H9 (cell line): ENCODE results near the gene SYDE2. TPM values are rescaled to one million over a fixed set of nuclear protein-coding genes. Genes with fewer than 3 reads are reported as not detected.

Experiments
- DNase-seq: peaks from one replicate; pipeline ENCODE4 v3.0.0-alpha.2; 2017
- H2AFZ ChIP-seq: one replicate; pipeline ENCODE4 v1.6.1; 2013; ENCODE audit warnings: mild to moderate bottlenecking, low read length, control low read depth, moderate library complexity
- H2AK5ac ChIP-seq: 2 replicates; pipeline ENCODE4 v1.6.1; 2013; ENCODE audit warnings: low read length, control low read depth, mixed read lengths; ENCODE audit not compliant: insufficient read length
- H2BK120ac ChIP-seq: one replicate; pipeline ENCODE4 v1.6.1; 2013; ENCODE audit warnings: low read depth, mild to moderate bottlenecking, low read length, control low read depth, inconsistent platforms; ENCODE audit not compliant: poor library complexity, severe bottlenecking
- H2BK12ac ChIP-seq: 2 replicates; pipeline ENCODE4 v1.6.1; 2013; ENCODE audit warnings: low read length, control low read depth, mixed read lengths, low read depth; ENCODE audit not compliant: insufficient read length
- H2BK15ac ChIP-seq: 2 replicates; pipeline ENCODE4 v1.6.1; 2013; ENCODE audit warnings: low read depth, low read length, control low read depth
- H2BK20ac ChIP-seq: one replicate; pipeline ENCODE4 v1.6.1; 2013; ENCODE audit warnings: low read depth, mild to moderate bottlenecking, low read length, control low read depth, inconsistent platforms; ENCODE audit not compliant: poor library complexity, severe bottlenecking
- H2BK5ac ChIP-seq: 2 replicates; pipeline ENCODE4 v1.6.1; 2013; ENCODE audit warnings: low read length, control low read depth, mixed read lengths; ENCODE audit not compliant: insufficient read length
- H3K14ac ChIP-seq: 2 replicates; pipeline ENCODE4 v1.6.1; 2013; ENCODE audit warnings: low read length, control low read depth; ENCODE audit not compliant: insufficient read depth
- H3K18ac ChIP-seq: 2 replicates; pipeline ENCODE4 v1.6.1; 2013; ENCODE audit warnings: low read depth, mild to moderate bottlenecking, mixed read lengths, low read length, control low read depth; ENCODE audit not compliant: insufficient read length
- H3K23ac ChIP-seq: 2 replicates; pipeline ENCODE4 v1.6.1; 2013; ENCODE audit warnings: low read length, control low read depth, mixed read lengths, low read depth; ENCODE audit not compliant: insufficient read length
- H3K23me2 ChIP-seq: 2 replicates; pipeline ENCODE4 v1.6.1; 2013; ENCODE audit warnings: low read depth, mild to moderate bottlenecking, mixed read lengths, low read length, control low read depth; ENCODE audit not compliant: insufficient read length, poor library complexity, severe bottlenecking
- H3K27ac ChIP-seq: 2 replicates; pipeline ENCODE4 v1.5.1; 2013; ENCODE audit warnings: low read length, control low read depth, mixed read lengths, low read depth; ENCODE audit not compliant: insufficient read length
- H3K27me3 ChIP-seq: 2 replicates; pipeline ENCODE4 v1.6.1; 2013; ENCODE audit warnings: low read length, control low read depth, inconsistent platforms; ENCODE audit not compliant: insufficient read depth
- H3K4ac ChIP-seq: 2 replicates; pipeline ENCODE4 v1.6.1; 2013; ENCODE audit warnings: low read depth, mild to moderate bottlenecking, control low read depth, inconsistent platforms, low read length, moderate library complexity
- H3K4me1 ChIP-seq: 2 replicates; pipeline ENCODE4 v1.6.1; 2013; ENCODE audit warnings: low read length, control low read depth, inconsistent platforms; ENCODE audit not compliant: insufficient read depth
- H3K4me2 ChIP-seq: 2 replicates; pipeline ENCODE4 v1.6.1; 2013; ENCODE audit warnings: low read length, control low read depth, mixed read lengths; ENCODE audit not compliant: insufficient read length, insufficient read depth
- H3K56ac ChIP-seq: 2 replicates; pipeline ENCODE4 v1.6.1; 2013; ENCODE audit warnings: low read depth, mild to moderate bottlenecking, mixed read lengths, low read length, control low read depth; ENCODE audit not compliant: insufficient read length
- H3K79me1 ChIP-seq: 2 replicates; pipeline ENCODE4 v1.6.1; 2013; ENCODE audit warnings: low read depth, mild to moderate bottlenecking, moderate library complexity, low read length, control low read depth, inconsistent platforms; ENCODE audit not compliant: insufficient read depth, poor library complexity, severe bottlenecking
- H3K79me2 ChIP-seq: 2 replicates; pipeline ENCODE4 v1.6.1; 2013; ENCODE audit warnings: low read length, control low read depth, inconsistent platforms; ENCODE audit not compliant: insufficient read depth
- H3K9ac ChIP-seq: 2 replicates; pipeline ENCODE4 v1.6.1; 2013; ENCODE audit warnings: low read length, control low read depth, mixed read lengths; ENCODE audit not compliant: insufficient read length; ENCODE audit errors: extremely low read depth
- H3K9me3 ChIP-seq: one replicate; pipeline ENCODE4 v1.6.1; 2013; ENCODE audit warnings: low read depth, low read length, inconsistent platforms; ENCODE audit not compliant: control insufficient read depth
- H3T11ph ChIP-seq: one replicate; pipeline ENCODE4 v1.6.1; 2013; ENCODE audit warnings: mild to moderate bottlenecking, low read length, control low read depth, inconsistent platforms
- H4K20me1 ChIP-seq: one replicate; pipeline ENCODE4 v1.6.1; 2013; ENCODE audit not compliant: control insufficient read depth, insufficient read length, insufficient read depth
- H4K5ac ChIP-seq: 2 replicates; pipeline ENCODE4 v1.6.1; 2013; ENCODE audit warnings: low read depth, mild to moderate bottlenecking, mixed read lengths, low read length, control low read depth; ENCODE audit not compliant: insufficient read length
- H4K8ac ChIP-seq: replicated peaks from 2 replicates; pipeline ENCODE4 v1.6.1; 2013; ENCODE audit warnings: low read length, control low read depth, mixed read lengths, low read depth; ENCODE audit not compliant: insufficient read length
- H4K91ac ChIP-seq: 2 replicates; pipeline ENCODE4 v1.6.1; 2013; ENCODE audit warnings: low read depth, mild to moderate bottlenecking, moderate library complexity, mixed read lengths, low read length, control low read depth; ENCODE audit not compliant: insufficient read length
- H3K27ac Mint-ChIP-seq, 3 experiments: 2 replicates in 2 of 3; 3 replicates in 1 of 3; pipeline ENCODE4 v1.8.0; 2020 to 2021; ENCODE audit warnings: mixed read lengths in 3 of 3, mild to moderate bottlenecking in 1 of 3, moderate library complexity in 1 of 3
- H3K27me3 Mint-ChIP-seq: 2 replicates; pipeline ENCODE4 v1.8.0; 2021; ENCODE audit warnings: low read depth, mild to moderate bottlenecking, moderate library complexity, mixed read lengths
- H3K36me3 Mint-ChIP-seq, 3 experiments: 2 replicates in 2 of 3; 3 replicates in 1 of 3; pipeline ENCODE4 v1.8.0; 2020 to 2021; ENCODE audit warnings: low read depth in 3 of 3, mixed read lengths in 3 of 3; ENCODE audit not compliant: insufficient read depth in 1 of 3
- H3K4me1 Mint-ChIP-seq, 2 experiments: 2 replicates each; pipeline ENCODE4 v1.8.0; 2020; ENCODE audit warnings: mixed read lengths in 2 of 2
- H3K4me3 Mint-ChIP-seq, 2 experiments: 2 replicates in 1 of 2; 3 replicates in 1 of 2; pipeline ENCODE4 v1.8.0; 2020 to 2021; ENCODE audit warnings: mild to moderate bottlenecking in 2 of 2, mixed read lengths in 2 of 2, moderate library complexity in 1 of 2
- H3K9me3 Mint-ChIP-seq, 2 experiments: 2 replicates in 1 of 2; 3 replicates in 1 of 2; pipeline ENCODE4 v1.8.0; 2020; ENCODE audit warnings: mild to moderate bottlenecking in 2 of 2, mixed read lengths in 2 of 2, moderate library complexity in 1 of 2
- CTCF ChIP-seq: fragments of 200-600 bp; sonication (generic); conservative IDR thresholded peaks from 3 replicates; pipeline ENCODE4 v1.8.0; 2021; ENCODE audit warnings: antibody characterized with exemption, mild to moderate bottlenecking
- WGBS: extraction: QIAGEN DNeasy Blood & Tissue Kit; methylation state at CpG from one replicate; pipeline ENCODE4 v1.1.7; 2013; ENCODE audit warnings: missing lambda C conversion rate, low lambda C conversion rate, mixed read lengths; ENCODE audit not compliant: insufficient read length; ENCODE audit errors: extremely low coverage; 5-methylcytosine and 5-hydroxymethylcytosine counted together
- total RNA-seq: library from RNA; stranded (reverse); gene quantifications from 2 replicates; pipeline ENCODE4 v1.2.1, GENCODE V29; 2021

Gene SYDE2
- total RNA-seq, 1 experiment from 2014 or later, result 12.4 TPM

- H3K14ac ChIP-seq, result no peak overlapping the region
- Mint-ChIP-seq H3K27me3 (no peaks in the 10 kb centered on the region; the same call in none of the 2 replicates), H3K4me3 (no peak overlapping the region), H3K9me3 (no peaks in the 10 kb centered on the region), H3K36me3 (no peaks in the 10 kb centered on the region), H3K27ac (no peak overlapping the region), H3K4me1 (peaks cover 11 to 12% of the 10 kb centered on the region in 2 experiments)
- no peak overlapping the region for H3K23ac ChIP-seq
- H4K20me1 ChIP-seq, result no peaks in the 10 kb centered on the region
- H3T11ph ChIP-seq, result no peak overlapping the region
- H4K8ac ChIP-seq, result no peak overlapping the region
- H3K27ac ChIP-seq, result no peak overlapping the region
- no peaks in the 10 kb centered on the region for H3K23me2 ChIP-seq
- TF ChIP-seq CTCF, result no peak
- no peak overlapping the region for H3K4me2 ChIP-seq
- H3K9me3 ChIP-seq, result no peaks in the 10 kb centered on the region
- no peak overlapping the region for H3K9ac ChIP-seq
- H4K91ac ChIP-seq, result no peak overlapping the region
- no peak overlapping the region for H4K5ac ChIP-seq
- H2BK12ac ChIP-seq, result no peak overlapping the region
- no peak overlapping the region for H3K56ac ChIP-seq
- no peaks in the 10 kb centered on the region for H3K4me1 ChIP-seq
- H3K27me3 ChIP-seq, result no peaks in the 10 kb centered on the region
- H2AFZ ChIP-seq, result no peak overlapping the region
- H2BK120ac ChIP-seq, result no peak overlapping the region
- H2BK20ac ChIP-seq, result no peak overlapping the region
- WGBS, result no CpG with 5 or more reads among the region's 1 CpG
- no peak for DNase-seq
- H3K79me1 ChIP-seq, result no peaks in the 10 kb centered on the region
- no peaks in the 10 kb centered on the region for H3K79me2 ChIP-seq
- H2AK5ac ChIP-seq, result no peak overlapping the region
- H2BK5ac ChIP-seq, result no peak overlapping the region
- no peak overlapping the region for H3K4ac ChIP-seq
- H2BK15ac ChIP-seq, result no peak overlapping the region
- H3K18ac ChIP-seq, result no peak overlapping the region
These were observed 36.8 kb upstream of the SYDE2 start for GRCh38 chr1:85237613-85238012.
